Measurements from ENCODE around the gene MYO1D.

DNA sequence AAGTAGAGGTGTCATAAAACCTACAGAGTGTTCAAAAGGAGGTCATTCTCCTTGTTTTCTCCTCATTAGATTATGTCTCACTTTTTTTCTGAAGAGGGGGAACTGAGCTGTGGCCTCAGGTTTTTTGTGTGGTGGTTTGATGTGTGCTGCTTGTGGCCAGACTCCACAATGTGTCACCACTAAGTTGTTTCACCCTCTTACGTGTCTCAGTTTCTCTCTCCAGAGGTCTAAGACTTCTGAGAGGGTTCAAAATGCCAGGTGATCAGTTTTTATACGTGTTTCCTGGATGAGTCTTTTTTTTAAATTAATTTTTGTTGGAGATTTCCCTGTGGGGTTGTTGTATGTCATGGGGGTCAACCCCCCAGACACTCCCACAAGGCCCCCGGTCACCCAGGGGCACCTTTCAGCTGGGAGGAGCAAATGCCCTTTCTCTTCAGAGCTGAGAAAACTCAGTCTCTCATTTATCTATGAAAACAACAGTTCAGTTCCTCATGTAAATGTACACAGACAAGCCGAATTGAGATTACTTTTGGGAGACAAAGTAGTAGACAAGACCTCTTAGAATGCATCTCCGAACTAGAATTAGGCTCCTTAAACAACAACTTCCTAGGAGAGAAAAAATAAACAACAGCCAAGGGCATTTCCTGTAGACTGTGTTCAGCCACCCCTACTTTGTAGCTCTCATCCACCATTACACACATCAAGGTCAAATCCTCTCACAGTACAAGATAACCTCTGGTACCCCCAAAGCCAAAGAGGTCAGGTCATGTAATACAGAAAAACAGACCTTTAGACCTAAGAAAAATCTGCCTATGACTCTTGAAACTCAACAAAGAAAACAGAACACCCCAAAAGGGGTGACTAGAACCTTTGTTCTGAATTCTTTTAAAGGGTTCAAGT is 27.1 kb upstream of the MYO1D start:
- TF ChIP-seq POLR2AphosphoS5 (IDR thresholded peaks at IDR 0.05), result no peak
- TF ChIP-seq POLR2A (IDR thresholded peaks at IDR 0.05), result no peak
- TF ChIP-seq, protein P1, sequence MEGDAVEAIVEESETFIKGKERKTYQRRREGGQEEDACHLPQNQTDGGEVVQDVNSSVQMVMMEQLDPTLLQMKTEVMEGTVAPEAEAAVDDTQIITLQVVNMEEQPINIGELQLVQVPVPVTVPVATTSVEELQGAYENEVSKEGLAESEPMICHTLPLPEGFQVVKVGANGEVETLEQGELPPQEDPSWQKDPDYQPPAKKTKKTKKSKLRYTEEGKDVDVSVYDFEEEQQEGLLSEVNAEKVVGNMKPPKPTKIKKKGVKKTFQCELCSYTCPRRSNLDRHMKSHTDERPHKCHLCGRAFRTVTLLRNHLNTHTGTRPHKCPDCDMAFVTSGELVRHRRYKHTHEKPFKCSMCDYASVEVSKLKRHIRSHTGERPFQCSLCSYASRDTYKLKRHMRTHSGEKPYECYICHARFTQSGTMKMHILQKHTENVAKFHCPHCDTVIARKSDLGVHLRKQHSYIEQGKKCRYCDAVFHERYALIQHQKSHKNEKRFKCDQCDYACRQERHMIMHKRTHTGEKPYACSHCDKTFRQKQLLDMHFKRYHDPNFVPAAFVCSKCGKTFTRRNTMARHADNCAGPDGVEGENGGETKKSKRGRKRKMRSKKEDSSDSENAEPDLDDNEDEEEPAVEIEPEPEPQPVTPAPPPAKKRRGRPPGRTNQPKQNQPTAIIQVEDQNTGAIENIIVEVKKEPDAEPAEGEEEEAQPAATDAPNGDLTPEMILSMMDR (IDR thresholded peaks at IDR 0.05), result no peak
- TF ChIP-seq EP300 (IDR thresholded peaks at IDR 0.05), result no peak
